Measurements from ENCODE around the gene KRTAP9-7. TPM values are rescaled to one million over a fixed set of nuclear protein-coding genes. Genes with fewer than 3 reads are reported as not detected.
"Not testable (repeated sequence)": the region's sequence is repeated elsewhere in the genome, so short reads cannot be mapped to it uniquely, and the experiment has no call there.

KRTAP9-7 gene
- total RNA-seq, 2 donors from 2014 or later, result not detected

- not testable (repeated sequence) for ATAC-seq; H3K4me3 Mint-ChIP-seq; H3K36me3 Mint-ChIP-seq; DNase-seq (ENCODE audit: low spot score); H3K9me3 Mint-ChIP-seq; H3K27ac Mint-ChIP-seq; H3K4me1 Mint-ChIP-seq (ENCODE audit: low read depth in 2 of 2)
- peaks cover 32 to 49% of the 10 kb centered on the region in 2 donors for H3K27me3 Mint-ChIP-seq
Observed at GRCh38 chr17:41255381-41256290, 19.9 kb upstream of the KRTAP9-7 start, which contains the start of gene KRTAP9-9. Gene KRTAP9-9, plus strand, starts transcription at chr17:41255384.

- no peaks in the 10 kb centered on the region for H3K4me1 Mint-ChIP-seq (ENCODE audit: low read depth in 2 of 2)
- no peak for ATAC-seq
- no peak overlapping the region for H3K4me3 Mint-ChIP-seq
- no peak for DNase-seq (ENCODE audit: low spot score)
- H3K9me3 Mint-ChIP-seq, result no peaks in the 10 kb centered on the region
- peaks cover 35 to 48% of the 10 kb centered on the region in 2 donors for H3K27me3 Mint-ChIP-seq
- H3K27ac Mint-ChIP-seq, result no peak overlapping the region
- no peaks in the 10 kb centered on the region for H3K36me3 Mint-ChIP-seq
Observed at GRCh38 chr17:41256291-41256685, 19.2 kb upstream of the KRTAP9-7 start.

GRCh38 chr17:41258406-41258805 is 17.1 kb upstream of the KRTAP9-7 start:
- Mint-ChIP-seq H3K36me3 (no peaks in the 10 kb centered on the region), H3K27ac (no peak overlapping the region), H3K27me3 (peaks cover 43 to 47% of the 10 kb centered on the region in 2 donors), H3K9me3 (no peaks in the 10 kb centered on the region), H3K4me1 (ENCODE audit: low read depth in 2 of 2) (no peaks in the 10 kb centered on the region), H3K4me3 (no peak overlapping the region)
- ATAC-seq, result no peak
- no peak for DNase-seq (ENCODE audit: low spot score)

- ATAC-seq, result no peak
- H3K27ac Mint-ChIP-seq, result no peak overlapping the region
- no peak for DNase-seq (ENCODE audit: low spot score)
- H3K4me3 Mint-ChIP-seq, result no peak overlapping the region
- no peaks in the 10 kb centered on the region for H3K9me3 Mint-ChIP-seq
- peaks cover 30 to 51% of the 10 kb centered on the region in 2 donors for H3K27me3 Mint-ChIP-seq
- no peaks in the 10 kb centered on the region for H3K36me3 Mint-ChIP-seq
- H3K4me1 Mint-ChIP-seq (ENCODE audit: low read depth in 2 of 2), result no peaks in the 10 kb centered on the region
Observed at GRCh38 chr17:41263212-41263611, 12.3 kb upstream of the KRTAP9-7 start.

GRCh38 chr17:41264599-41264998 is 10.9 kb upstream of the KRTAP9-7 start:
- DNase-seq (ENCODE audit: low spot score) (no peak), ATAC-seq (no peak)
- H3K4me1 Mint-ChIP-seq (ENCODE audit: low read depth in 2 of 2), result no peaks in the 10 kb centered on the region
- no peaks in the 10 kb centered on the region for H3K36me3 Mint-ChIP-seq
- no peak overlapping the region for H3K27ac Mint-ChIP-seq
- peaks cover 26 to 54% of the 10 kb centered on the region in 2 donors for H3K27me3 Mint-ChIP-seq
- H3K4me3 Mint-ChIP-seq, result no peak overlapping the region
- no peaks in the 10 kb centered on the region for H3K9me3 Mint-ChIP-seq

GRCh38 chr17:41265078-41265477 is 10.4 kb upstream of the KRTAP9-7 start, which contains the start of gene KRTAP9-6:
Gene KRTAP9-6, plus strand, starts transcription at chr17:41265378. Its CDS starts 0 bp downstream, at chr17:41265378.
- DNase-seq (ENCODE audit: low spot score) (no peak), ATAC-seq (no peak)
- Mint-ChIP-seq H3K9me3 (no peaks in the 10 kb centered on the region), H3K27ac (no peak within 1 kb of the TSS), H3K27me3 (peaks cover 25 to 56% of the 10 kb centered on the region in 2 donors), H3K4me3 (no peak within 1 kb of the TSS), H3K4me1 (ENCODE audit: low read depth in 2 of 2) (no peaks in the 10 kb centered on the region), H3K36me3 (no peaks in the 10 kb centered on the region)

GRCh38 chr17:41267711-41268110 is 7.8 kb upstream of the KRTAP9-7 start:
- Mint-ChIP-seq H3K4me3 (no peak overlapping the region), H3K9me3 (no peaks in the 10 kb centered on the region), H3K4me1 (ENCODE audit: low read depth in 2 of 2) (no peaks in the 10 kb centered on the region), H3K27ac (no peak overlapping the region), H3K27me3 (peaks cover 10 to 61% of the 10 kb centered on the region in 2 donors), H3K36me3 (no peaks in the 10 kb centered on the region)
- ATAC-seq (no peak), DNase-seq (ENCODE audit: low spot score) (no peak)

- not testable (repeated sequence) for H3K27ac Mint-ChIP-seq; H3K4me3 Mint-ChIP-seq; H3K9me3 Mint-ChIP-seq; ATAC-seq; DNase-seq (ENCODE audit: low spot score); H3K4me1 Mint-ChIP-seq (ENCODE audit: low read depth in 2 of 2); H3K36me3 Mint-ChIP-seq
- peaks cover 6 to 61% of the 10 kb centered on the region in 2 donors for H3K27me3 Mint-ChIP-seq
Observed at GRCh38 chr17:41271323-41271722, 4.2 kb upstream of the KRTAP9-7 start.

- no peaks in the 10 kb centered on the region for H3K9me3 Mint-ChIP-seq
- peaks cover 9 to 61% of the 10 kb centered on the region in 2 donors for H3K27me3 Mint-ChIP-seq
- no peaks in the 10 kb centered on the region for H3K4me1 Mint-ChIP-seq (ENCODE audit: low read depth in 2 of 2)
- no peak overlapping the region for H3K27ac Mint-ChIP-seq
- H3K4me3 Mint-ChIP-seq, result no peak overlapping the region
- DNase-seq (ENCODE audit: low spot score), result no peak
- H3K36me3 Mint-ChIP-seq, result no peaks in the 10 kb centered on the region
- ATAC-seq, result no peak
Observed at GRCh38 chr17:41271858-41272257, 3.6 kb upstream of the KRTAP9-7 start.

GRCh38 chr17:41278176-41278955 is 2.9 kb downstream of the KRTAP9-7 start:
- H3K27me3 Mint-ChIP-seq, result peaks cover 26 to 27% of the 10 kb centered on the region in 2 donors
- no peaks in the 10 kb centered on the region for H3K9me3 Mint-ChIP-seq
- H3K36me3 Mint-ChIP-seq, result no peaks in the 10 kb centered on the region
- DNase-seq (ENCODE audit: low spot score) (no peak), ATAC-seq (no peak)
- H3K27ac Mint-ChIP-seq, result no peak overlapping the region
- no peak overlapping the region for H3K4me3 Mint-ChIP-seq
- no peaks in the 10 kb centered on the region for H3K4me1 Mint-ChIP-seq (ENCODE audit: low read depth in 2 of 2)

- H3K36me3 Mint-ChIP-seq, result no peaks in the 10 kb centered on the region
- H3K4me1 Mint-ChIP-seq (ENCODE audit: low read depth in 2 of 2), result no peaks in the 10 kb centered on the region
- H3K9me3 Mint-ChIP-seq, result no peaks in the 10 kb centered on the region
- H3K27ac Mint-ChIP-seq, result no peak overlapping the region
- H3K4me3 Mint-ChIP-seq, result no peak overlapping the region
- H3K27me3 Mint-ChIP-seq, result peaks cover 14 to 20% of the 10 kb centered on the region in 2 donors
- peak; percentile 3 for DNase-seq (ENCODE audit: low spot score)
- no peak for ATAC-seq
Observed at GRCh38 chr17:41284043-41284442, 8.5 kb downstream of the KRTAP9-7 start.

GRCh38 chr17:41284546-41284945 is 9.0 kb downstream of the KRTAP9-7 start:
- no peak overlapping the region for H3K27ac Mint-ChIP-seq
- H3K4me3 Mint-ChIP-seq, result no peak overlapping the region
- no peaks in the 10 kb centered on the region for H3K36me3 Mint-ChIP-seq
- ATAC-seq (no peak), DNase-seq (ENCODE audit: low spot score) (no peak)
- no peaks in the 10 kb centered on the region for H3K9me3 Mint-ChIP-seq
- H3K27me3 Mint-ChIP-seq, result peaks cover 14 to 15% of the 10 kb centered on the region in 2 donors
- H3K4me1 Mint-ChIP-seq (ENCODE audit: low read depth in 2 of 2), result no peaks in the 10 kb centered on the region

- ATAC-seq, result no peak
- H3K27ac Mint-ChIP-seq, result no peak overlapping the region
- no peak overlapping the region for H3K4me3 Mint-ChIP-seq
- no peak for DNase-seq (ENCODE audit: low spot score)
- H3K4me1 Mint-ChIP-seq (ENCODE audit: low read depth in 2 of 2), result no peaks in the 10 kb centered on the region
- H3K36me3 Mint-ChIP-seq, result no peaks in the 10 kb centered on the region
- H3K27me3 Mint-ChIP-seq, result peaks cover 11 to 14% of the 10 kb centered on the region in 2 donors
- H3K9me3 Mint-ChIP-seq, result no peaks in the 10 kb centered on the region
Observed at GRCh38 chr17:41287050-41287449, 11.6 kb downstream of the KRTAP9-7 start.

GRCh38 chr17:41294016-41294415 is 18.5 kb downstream of the KRTAP9-7 start:
- DNase-seq (ENCODE audit: low spot score), result no peak
- peaks cover 9 to 14% of the 10 kb centered on the region in 2 donors for H3K27me3 Mint-ChIP-seq
- H3K4me1 Mint-ChIP-seq (ENCODE audit: low read depth in 2 of 2), result no peaks in the 10 kb centered on the region
- no peak overlapping the region for H3K4me3 Mint-ChIP-seq
- no peak overlapping the region for H3K27ac Mint-ChIP-seq
- no peaks in the 10 kb centered on the region for H3K9me3 Mint-ChIP-seq
- ATAC-seq, result no peak
- no peaks in the 10 kb centered on the region for H3K36me3 Mint-ChIP-seq

Measured in natural killer cell treated with Interleukin-12 subunit alpha and Interleukin-12 subunit beta and Interleukin-15 and Interleukin-18, amount 100 ng/mL, for 72 hours (primary cell).